ENCODE results near the gene VILL. TPM values are rescaled to one million over a fixed set of nuclear protein-coding genes. Genes with fewer than 3 reads are reported as not detected.

VILL gene
- total RNA-seq, 1 experiment from 2014 or later: 2.9 TPM

- Histone ChIP-seq H3K4me1 (ENCODE audit: insufficient read depth, low read length, poor library complexity, severe bottlenecking) (no peaks in the 10 kb centered on the region), H3K36me3 (ENCODE audit: insufficient read depth, low read length, poor library complexity, severe bottlenecking) (no peaks in the 10 kb centered on the region), H3K4me3 (ENCODE audit: low read depth, low read length, poor library complexity, severe bottlenecking) (no peak overlapping the region), H3K9me3 (ENCODE audit: low read depth, low read length, poor library complexity, severe bottlenecking) (no peaks in the 10 kb centered on the region), H3K27me3 (replicated peaks; ENCODE audit: insufficient read depth, low read depth, low read length, poor library complexity) (no peaks in the 10 kb centered on the region), H3K27ac (ENCODE audit: low read depth, low read length, poor library complexity, severe bottlenecking) (no peak overlapping the region)
- ChIA-PET POLR2A (ENCODE audit: low non-redundant PET) (no interaction called here), CTCF (no interaction called here)
- TF ChIP-seq CTCF (conservative IDR thresholded peaks at IDR 0.05; ENCODE audit: low read depth, low read length): no peak
- no peak for TF ChIP-seq EZH2 (IDR thresholded peaks at IDR 0.05; ENCODE audit: borderline replicate concordance, low read depth, low read length, poor library complexity, severe bottlenecking)
- intact Hi-C loops (cut with micrococcal nuclease; ENCODE audit: unreplicated experiment): no loop called here
- no TSS peak for BruUV-seq (replicated peaks)
- DNase-seq (ENCODE audit: low spot score): no peak
These were observed 1.6 kb upstream of the VILL start for GRCh38 chr3:37988931-37989525.

DNA sequence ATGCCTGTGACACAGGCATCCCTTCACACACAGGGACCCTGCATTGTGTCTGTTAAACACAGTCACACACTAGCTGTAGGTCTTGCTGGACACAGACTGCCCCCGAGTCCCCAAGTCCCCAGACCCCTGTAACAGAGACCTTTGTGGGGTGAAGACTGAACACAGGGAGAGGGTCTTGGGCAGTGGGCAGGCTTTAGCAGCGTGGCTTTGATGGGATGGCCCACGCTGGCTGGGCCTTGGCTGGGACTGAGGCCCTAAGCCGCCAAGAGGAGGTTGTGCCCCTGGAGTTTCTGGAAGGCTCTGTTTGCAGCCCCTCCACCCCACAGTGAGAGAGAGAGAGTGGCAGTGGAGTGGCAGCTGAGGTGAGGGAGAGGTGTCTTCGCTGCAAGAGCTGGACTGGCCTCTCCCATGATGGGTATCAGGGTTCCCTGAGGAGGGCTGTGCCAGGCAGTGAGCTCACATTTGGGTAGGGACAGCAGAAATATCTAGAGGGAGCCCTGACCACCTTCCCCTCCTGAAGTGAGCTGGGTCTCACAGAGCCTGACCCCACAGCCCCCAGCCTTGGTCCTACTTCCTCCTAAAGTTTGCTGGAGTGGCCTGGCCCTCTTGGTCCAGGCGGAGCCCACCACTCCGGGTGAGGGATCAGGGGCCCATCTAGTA is 635 bp upstream of the VILL start:
- Histone ChIP-seq H3K27me3 (replicated peaks; ENCODE audit: insufficient read depth, low read depth, low read length, poor library complexity) (no peaks in the 10 kb centered on the region), H3K4me1 (ENCODE audit: insufficient read depth, low read length, poor library complexity, severe bottlenecking) (no peaks in the 10 kb centered on the region), H3K4me3 (ENCODE audit: low read depth, low read length, poor library complexity, severe bottlenecking) (no peak overlapping the region), H3K9me3 (ENCODE audit: low read depth, low read length, poor library complexity, severe bottlenecking) (no peaks in the 10 kb centered on the region), H3K27ac (ENCODE audit: low read depth, low read length, poor library complexity, severe bottlenecking) (no peak overlapping the region), H3K36me3 (ENCODE audit: insufficient read depth, low read length, poor library complexity, severe bottlenecking) (no peaks in the 10 kb centered on the region)
- ChIA-PET CTCF (no interaction called here), POLR2A (ENCODE audit: low non-redundant PET) (no interaction called here)
- BruUV-seq (replicated peaks): no TSS peak
- no peak for TF ChIP-seq EZH2 (IDR thresholded peaks at IDR 0.05; ENCODE audit: borderline replicate concordance, low read depth, low read length, poor library complexity, severe bottlenecking)
- no peak for TF ChIP-seq CTCF (conservative IDR thresholded peaks at IDR 0.05; ENCODE audit: low read depth, low read length)
- intact Hi-C loops (cut with micrococcal nuclease; ENCODE audit: unreplicated experiment): no loop called here
- no peak for DNase-seq (ENCODE audit: low spot score)

DNA sequence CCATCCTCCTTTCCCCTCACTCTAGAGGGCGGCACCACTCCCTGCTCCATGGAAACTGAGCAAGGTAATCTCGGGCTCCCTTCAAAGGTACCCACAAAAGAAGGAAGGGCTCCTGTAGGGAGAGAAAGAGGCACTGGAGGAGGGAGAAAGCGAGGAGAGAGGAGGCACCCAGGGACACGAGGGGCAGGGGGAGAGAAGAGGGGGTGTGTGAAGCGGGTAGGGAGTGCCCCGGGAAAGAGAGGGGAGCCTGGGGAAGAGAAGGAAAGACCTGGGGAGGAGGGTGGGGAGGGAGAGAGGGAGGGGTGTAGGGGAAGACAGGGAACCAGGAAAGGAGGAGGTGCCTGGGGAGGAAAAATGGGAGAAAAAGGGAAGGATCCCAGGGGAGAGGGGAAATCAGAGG is 523 bp downstream of the VILL start:
- Histone ChIP-seq H3K27ac (ENCODE audit: low read depth, low read length, poor library complexity, severe bottlenecking) (no peak overlapping the region), H3K4me1 (ENCODE audit: insufficient read depth, low read length, poor library complexity, severe bottlenecking) (no peaks in the 10 kb centered on the region), H3K36me3 (ENCODE audit: insufficient read depth, low read length, poor library complexity, severe bottlenecking) (no peaks in the 10 kb centered on the region), H3K4me3 (ENCODE audit: low read depth, low read length, poor library complexity, severe bottlenecking) (no peak overlapping the region), H3K9me3 (ENCODE audit: low read depth, low read length, poor library complexity, severe bottlenecking) (no peaks in the 10 kb centered on the region), H3K27me3 (replicated peaks; ENCODE audit: insufficient read depth, low read depth, low read length, poor library complexity) (no peaks in the 10 kb centered on the region)
- CTCF ChIA-PET: no interaction called here
- no peak for DNase-seq (ENCODE audit: low spot score)
- intact Hi-C loops (cut with micrococcal nuclease; ENCODE audit: unreplicated experiment): no loop called here
- BruUV-seq (replicated peaks): no TSS peak
- POLR2A ChIA-PET (ENCODE audit: low non-redundant PET): no interaction called here
- TF ChIP-seq EZH2 (IDR thresholded peaks at IDR 0.05; ENCODE audit: borderline replicate concordance, low read depth, low read length, poor library complexity, severe bottlenecking) (no peak), CTCF (conservative IDR thresholded peaks at IDR 0.05; ENCODE audit: low read depth, low read length) (no peak)
